NCI-H1048 (cell line): ENCODE measurements around the gene RAB6D.
"Not testable (repeated sequence)": the region's sequence is repeated elsewhere in the genome, so short reads cannot be mapped to it uniquely, and the experiment has no call there.

Experiments
- DNase-seq: peaks from one replicate; lab custom pipeline; 2025; lab: John Stamatoyannopoulos, UW

The RAB6D gene

GRCh38 chr2:131366643-131367042 is 2.7 kb upstream of the RAB6D start:
- no peak for DNase-seq

- DNase-seq: no peak
Observed at GRCh38 chr2:131365452-131365851, 1.5 kb upstream of the RAB6D start.

GRCh38 chr2:131363213-131363612 is 755 bp downstream of the RAB6D start:
- not testable (repeated sequence) for DNase-seq

GRCh38 chr2:131361773-131362172 is 2.2 kb downstream of the RAB6D start:
- DNase-seq: not testable (repeated sequence)

GRCh38 chr2:131353167-131353697 is 10.7 kb downstream of the RAB6D start:
- DNase-seq: not testable (repeated sequence)

- DNase-seq: no peak
Observed at GRCh38 chr2:131349021-131349420, 14.9 kb downstream of the RAB6D start.

GRCh38 chr2:131347035-131347434 is 16.9 kb downstream of the RAB6D start:
- DNase-seq: not testable (repeated sequence)

GRCh38 chr2:131339307-131339706 is 24.7 kb downstream of the RAB6D start:
- not testable (repeated sequence) for DNase-seq

GRCh38 chr2:131335319-131335718 is 28.6 kb downstream of the RAB6D start:
- not testable (repeated sequence) for DNase-seq

GRCh38 chr2:131332709-131333108 is 31.3 kb downstream of the RAB6D start:
- not testable (repeated sequence) for DNase-seq

- DNase-seq: not testable (repeated sequence)
Observed at GRCh38 chr2:131331000-131331399, 33.0 kb downstream of the RAB6D start.

- DNase-seq: no peak
Observed at GRCh38 chr2:131322209-131322608, 41.8 kb downstream of the RAB6D start.

- DNase-seq: not testable (repeated sequence)
Observed at GRCh38 chr2:131321344-131321743, 42.6 kb downstream of the RAB6D start.

- DNase-seq: not testable (repeated sequence)
Observed at GRCh38 chr2:131311001-131311400, 53.0 kb downstream of the RAB6D start.
